ENCODE data around the gene PCDHA13.
"Not testable (repeated sequence)": the region's sequence is repeated elsewhere in the genome, so short reads cannot be mapped to it uniquely, and the experiment has no call there.

Gene PCDHA13, protein sequence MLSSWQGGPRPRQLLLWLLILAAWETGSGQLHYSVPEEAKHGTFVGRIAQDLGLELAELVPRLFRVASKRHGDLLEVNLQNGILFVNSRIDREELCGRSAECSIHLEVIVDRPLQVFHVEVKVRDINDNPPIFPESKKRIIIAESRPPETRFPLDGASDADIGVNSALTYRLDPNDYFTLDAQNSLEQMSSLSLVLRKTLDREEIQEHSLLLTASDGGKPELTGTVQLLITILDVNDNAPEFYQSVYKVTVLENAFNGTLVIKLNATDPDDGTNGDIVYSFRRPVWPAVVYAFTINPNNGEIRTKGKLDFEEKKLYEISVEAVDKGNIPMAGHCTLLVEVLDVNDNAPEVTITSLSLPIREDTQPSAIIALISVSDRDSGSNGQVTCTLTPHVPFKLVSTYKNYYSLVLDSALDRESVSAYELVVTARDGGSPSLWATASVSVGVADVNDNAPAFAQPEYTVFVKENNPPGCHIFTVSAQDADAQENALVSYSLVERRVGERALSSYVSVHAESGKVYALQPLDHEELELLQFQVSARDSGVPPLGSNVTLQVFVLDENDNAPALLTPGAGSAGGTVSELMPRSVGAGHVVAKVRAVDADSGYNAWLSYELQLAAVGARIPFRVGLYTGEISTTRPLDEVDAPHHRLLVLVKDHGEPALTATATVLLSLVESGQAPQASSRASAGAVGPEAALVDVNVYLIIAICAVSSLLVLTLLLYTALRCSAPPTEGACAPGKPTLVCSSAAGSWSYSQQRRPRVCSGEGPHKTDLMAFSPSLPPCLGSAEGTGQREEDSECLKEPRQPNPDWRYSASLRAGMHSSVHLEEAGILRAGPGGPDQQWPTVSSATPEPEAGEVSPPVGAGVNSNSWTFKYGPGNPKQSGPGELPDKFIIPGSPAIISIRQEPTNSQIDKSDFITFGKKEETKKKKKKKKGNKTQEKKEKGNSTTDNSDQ

GRCh38 chr5:140881889-140882590, at the start of gene PCDHA13:
PCDHA13 (plus strand) TSS chr5:140882124; CDS start chr5:140882269, 145 bp downstream.
- DNase-seq = no peak

DNA sequence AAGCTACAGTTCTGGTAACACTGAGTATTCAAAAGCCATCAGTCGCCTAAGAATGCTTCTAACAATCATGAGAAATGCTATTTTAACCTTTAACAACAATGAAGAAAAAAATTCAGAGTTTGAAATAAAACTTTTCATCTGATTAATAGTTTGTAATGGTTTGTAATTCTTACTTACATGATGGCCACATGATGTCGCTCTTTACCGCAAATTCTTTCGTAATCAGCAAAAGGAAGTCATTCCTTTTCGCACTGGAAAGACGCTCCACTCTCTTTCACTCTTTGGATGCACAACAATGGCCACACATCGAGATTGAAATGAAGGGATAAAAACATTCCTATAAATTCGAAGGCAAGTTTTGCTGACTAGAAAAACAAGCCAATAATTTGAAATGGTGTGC, 47.9 kb upstream of the PCDHA13 start, which contains the start of gene PCDHA7:
PCDHA7 (plus strand) TSS at position 277 of the 400 bp plus-strand sequence; CDS start at position 392, 115 bp downstream.
- DNase-seq = peak; percentile 20

DNA sequence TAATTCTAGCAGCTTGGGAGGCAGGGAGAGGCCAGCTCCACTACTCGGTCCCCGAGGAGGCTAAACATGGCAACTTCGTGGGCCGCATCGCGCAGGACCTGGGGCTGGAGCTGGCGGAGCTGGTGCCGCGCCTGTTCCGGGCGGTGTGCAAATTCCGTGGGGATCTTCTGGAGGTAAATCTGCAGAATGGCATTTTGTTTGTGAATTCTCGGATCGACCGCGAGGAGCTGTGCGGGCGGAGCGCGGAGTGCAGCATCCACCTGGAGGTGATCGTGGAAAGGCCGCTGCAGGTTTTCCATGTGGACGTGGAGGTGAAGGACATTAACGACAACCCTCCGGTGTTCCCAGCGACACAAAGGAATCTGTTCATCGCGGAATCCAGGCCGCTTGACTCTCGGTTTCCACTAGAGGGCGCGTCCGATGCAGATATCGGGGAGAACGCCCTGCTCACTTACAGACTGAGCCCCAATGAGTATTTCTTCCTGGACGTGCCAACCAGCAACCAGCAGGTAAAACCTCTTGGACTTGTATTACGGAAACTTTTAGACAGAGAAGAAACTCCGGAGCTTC, 47.4 kb upstream of the PCDHA13 start:
- not testable (repeated sequence) for DNase-seq

DNA sequence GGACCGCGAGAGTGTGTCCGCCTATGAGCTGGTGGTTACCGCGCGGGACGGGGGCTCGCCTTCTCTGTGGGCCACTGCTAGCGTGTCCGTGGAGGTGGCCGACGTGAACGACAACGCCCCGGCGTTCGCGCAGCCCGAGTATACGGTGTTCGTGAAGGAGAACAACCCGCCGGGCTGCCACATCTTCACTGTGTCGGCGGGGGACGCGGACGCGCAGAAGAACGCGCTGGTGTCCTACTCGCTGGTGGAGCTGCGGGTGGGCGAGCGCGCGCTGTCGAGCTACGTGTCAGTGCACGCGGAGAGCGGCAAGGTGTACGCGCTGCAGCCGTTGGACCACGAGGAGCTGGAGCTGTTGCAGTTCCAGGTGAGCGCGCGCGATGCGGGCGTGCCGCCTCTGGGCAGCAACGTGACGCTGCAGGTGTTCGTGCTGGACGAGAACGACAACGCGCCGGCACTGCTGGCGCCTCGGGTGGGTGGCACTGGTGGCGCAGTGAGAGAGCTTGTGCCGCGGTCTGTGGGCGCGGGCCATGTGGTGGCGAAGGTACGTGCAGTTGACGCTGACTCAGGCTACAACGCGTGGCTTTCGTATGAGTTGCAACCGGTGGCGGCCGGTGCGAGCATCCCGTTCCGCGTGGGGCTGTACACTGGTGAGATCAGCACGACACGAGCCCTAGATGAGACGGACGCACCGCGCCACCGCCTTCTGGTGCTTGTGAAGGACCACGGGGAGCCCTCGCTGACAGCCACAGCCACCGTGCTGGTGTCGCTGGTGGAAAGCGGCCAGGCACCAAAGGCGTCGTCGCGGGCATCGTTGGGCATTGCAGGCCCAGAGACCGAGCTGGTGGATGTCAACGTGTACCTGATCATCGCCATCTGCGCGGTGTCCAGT, 46.1 kb upstream of the PCDHA13 start:
- no peak for DNase-seq

DNA sequence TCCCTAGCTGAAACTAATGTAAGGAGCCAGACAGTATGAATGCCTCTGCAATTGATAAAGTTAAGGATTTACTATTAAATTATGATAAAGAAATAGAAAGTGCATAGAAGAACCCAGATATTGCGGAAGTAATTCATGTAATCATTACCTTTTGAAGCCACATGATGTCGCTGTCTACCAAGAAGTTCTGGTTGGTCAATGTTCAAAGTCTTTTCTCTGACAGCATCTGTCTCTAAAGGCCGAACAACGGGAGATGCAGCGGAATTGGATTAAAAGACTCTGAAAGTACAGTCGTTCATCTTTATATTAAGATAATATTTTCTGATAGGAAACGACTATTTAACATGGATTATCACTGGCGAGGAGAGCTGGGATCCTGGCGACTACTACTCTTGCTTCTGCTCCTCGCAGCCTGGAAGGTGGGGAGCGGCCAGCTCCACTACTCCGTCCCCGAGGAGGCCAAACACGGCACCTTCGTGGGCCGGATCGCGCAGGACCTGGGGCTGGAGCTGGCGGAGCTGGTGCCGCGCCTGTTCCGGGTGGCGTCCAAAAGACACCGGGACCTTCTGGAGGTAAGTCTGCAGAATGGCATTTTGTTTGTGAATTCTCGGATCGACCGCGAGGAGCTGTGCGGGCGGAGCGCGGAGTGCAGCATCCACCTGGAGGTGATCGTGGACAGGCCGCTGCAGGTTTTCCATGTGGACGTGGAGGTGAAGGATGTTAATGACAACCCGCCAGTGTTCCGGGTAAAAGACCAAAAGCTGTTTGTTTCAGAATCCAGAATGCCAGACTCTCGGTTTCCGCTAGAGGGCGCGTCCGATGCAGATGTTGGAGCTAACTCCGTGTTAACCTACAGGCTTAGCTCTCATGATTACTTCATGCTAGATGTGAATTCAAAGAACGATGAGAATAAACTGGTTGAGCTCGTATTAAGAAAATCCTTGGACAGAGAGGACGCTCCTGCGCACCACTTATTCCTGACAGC, 40.7 kb upstream of the PCDHA13 start, which contains the start of gene PCDHA8:
PCDHA8 (plus strand) TSS at position 210 of the 985 bp plus-strand sequence; CDS start at position 345, 135 bp downstream.
- peak; percentile 13 for DNase-seq

DNA sequence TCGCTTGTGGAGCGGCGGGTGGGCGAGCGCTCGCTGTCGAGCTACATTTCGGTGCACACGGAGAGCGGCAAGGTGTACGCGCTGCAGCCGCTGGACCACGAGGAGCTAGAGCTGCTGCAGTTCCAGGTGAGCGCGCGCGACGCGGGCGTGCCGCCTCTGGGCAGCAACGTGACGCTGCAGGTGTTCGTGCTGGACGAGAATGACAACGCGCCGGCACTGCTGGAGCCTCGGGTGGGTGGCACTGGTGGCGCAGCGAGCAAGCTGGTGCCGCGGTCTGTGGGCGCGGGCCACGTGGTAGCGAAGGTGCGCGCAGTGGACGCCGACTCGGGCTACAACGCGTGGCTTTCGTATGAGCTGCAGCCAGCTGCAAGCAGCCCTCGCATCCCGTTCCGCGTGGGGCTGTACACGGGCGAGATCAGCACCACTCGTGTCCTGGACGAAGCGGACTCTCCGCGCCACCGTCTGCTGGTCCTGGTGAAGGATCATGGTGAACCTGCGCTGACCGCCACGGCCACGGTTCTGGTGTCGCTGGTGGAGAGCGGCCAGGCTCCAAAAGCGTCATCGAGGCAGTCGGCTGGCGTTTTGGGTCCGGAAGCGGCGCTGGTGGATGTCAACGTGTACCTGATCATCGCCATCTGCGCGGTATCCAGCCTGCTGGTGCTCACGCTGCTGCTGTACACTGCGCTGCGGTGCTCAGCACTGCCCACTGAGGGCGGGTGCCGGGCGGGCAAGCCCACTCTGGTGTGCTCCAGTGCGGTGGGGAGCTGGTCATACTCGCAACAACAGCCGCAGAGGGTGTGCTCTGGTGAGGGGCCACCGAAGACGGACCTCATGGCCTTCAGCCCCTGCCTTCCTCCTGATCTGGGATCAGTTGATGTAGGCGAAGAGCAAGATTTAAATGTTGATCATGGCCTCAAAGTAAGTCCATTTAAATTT, 38.9 kb upstream of the PCDHA13 start:
- no peak for DNase-seq

DNA sequence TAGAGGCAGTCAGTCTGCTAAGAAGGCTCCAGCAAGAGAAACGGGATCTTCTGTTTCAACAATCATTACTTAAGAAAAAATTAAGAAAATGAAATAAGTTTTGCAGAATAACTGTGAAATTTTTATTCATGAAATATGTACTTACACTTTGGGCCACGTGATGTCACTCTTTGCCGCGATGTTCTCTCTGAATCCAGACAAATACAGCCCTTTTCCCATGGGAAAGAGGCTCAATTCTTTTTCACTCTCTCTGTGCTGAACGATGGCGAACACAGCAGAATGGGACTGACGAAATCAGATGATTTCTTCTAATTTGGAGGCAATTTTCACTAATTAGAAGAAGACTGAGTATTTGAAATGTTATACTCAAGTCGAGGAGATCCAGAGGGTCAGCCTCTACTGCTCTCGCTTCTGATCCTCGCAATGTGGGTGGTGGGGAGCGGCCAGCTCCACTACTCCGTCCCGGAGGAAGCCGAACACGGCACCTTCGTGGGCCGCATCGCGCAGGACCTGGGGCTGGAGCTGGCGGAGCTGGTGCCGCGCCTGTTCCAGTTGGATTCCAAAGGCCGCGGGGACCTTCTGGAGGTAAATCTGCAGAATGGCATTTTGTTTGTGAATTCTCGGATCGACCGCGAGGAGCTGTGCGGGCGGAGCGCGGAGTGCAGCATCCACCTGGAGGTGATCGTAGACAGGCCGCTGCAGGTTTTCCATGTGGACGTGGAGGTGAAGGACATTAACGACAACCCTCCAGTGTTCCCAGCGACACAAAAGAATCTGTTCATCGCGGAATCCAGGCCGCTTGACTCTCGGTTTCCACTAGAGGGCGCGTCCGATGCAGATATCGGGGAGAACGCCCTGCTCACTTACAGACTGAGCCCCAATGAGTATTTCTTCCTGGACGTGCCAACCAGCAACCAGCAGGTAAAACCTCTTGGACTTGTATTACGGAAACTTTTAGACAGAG, 33.5 kb upstream of the PCDHA13 start, which contains the start of gene PCDHA9:
PCDHA9 (plus strand) TSS at position 244 of the 964 bp plus-strand sequence; CDS start at position 358, 114 bp downstream.
- peak; percentile 5 for DNase-seq

- DNase-seq = not testable (repeated sequence)
These were observed 31.9 kb upstream of the PCDHA13 start for GRCh38 chr5:140849831-140850634.

DNA sequence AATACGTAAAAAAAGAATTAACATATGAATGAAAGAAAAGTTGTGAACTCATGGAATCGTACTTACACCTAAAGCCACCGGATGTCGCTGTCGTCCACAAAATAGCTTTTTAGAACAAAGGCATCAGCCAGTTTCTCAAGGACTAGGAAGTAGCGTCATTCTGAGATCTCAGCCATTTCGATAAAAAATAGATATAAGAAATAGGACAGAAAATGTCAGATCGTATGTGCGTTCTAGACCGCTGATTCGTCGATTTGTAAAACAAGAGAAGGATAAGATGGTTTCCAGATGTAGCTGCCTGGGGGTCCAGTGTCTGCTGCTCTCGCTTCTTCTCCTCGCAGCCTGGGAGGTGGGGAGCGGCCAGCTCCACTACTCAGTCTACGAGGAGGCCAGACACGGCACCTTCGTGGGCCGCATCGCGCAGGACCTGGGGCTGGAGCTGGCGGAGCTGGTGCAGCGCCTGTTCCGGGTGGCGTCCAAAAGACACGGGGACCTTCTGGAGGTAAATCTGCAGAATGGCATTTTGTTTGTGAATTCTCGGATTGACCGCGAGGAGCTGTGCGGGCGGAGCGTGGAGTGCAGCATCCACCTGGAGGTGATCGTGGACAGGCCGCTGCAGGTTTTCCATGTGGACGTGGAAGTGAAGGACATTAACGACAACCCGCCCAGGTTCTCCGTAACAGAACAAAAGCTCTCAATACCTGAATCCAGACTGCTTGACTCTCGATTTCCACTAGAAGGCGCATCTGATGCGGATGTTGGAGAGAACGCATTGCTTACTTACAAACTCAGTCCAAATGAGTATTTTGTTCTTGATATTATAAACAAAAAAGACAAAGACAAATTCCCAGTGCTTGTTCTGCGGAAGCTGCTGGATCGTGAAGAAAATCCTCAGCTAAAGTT, 25.9 kb upstream of the PCDHA13 start, which contains the start of gene PCDHA10:
PCDHA10 (plus strand) TSS at position 126 of the 903 bp plus-strand sequence; CDS start at position 278, 152 bp downstream.
- DNase-seq = no peak

DNA sequence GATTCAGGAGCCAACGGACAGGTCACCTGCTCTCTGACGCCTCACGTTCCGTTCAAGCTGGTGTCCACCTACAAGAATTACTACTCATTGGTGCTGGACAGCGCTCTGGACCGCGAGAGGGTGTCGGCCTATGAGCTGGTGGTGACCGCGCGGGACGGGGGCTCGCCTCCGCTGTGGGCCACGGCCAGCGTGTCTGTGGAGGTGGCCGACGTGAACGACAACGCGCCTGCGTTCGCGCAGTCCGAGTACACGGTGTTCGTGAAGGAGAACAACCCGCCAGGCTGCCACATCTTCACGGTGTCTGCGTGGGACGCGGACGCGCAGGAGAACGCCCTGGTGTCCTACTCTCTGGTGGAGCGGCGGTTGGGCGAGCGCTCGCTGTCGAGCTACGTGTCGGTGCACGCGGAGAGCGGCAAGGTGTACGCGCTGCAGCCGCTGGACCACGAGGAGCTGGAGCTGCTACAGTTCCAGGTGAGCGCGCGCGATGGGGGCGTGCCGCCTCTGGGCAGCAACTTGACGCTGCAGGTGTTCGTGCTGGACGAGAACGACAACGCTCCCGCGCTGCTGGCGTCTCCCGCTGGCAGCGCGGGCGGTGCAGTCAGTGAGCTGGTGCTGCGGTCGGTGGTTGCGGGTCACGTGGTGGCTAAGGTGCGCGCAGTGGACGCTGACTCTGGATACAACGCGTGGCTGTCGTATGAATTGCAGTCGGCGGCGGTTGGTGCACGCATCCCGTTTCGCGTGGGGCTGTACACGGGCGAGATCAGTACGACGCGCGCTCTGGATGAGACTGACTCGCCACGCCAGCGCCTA, 24.5 kb upstream of the PCDHA13 start:
- DNase-seq = no peak

GRCh38 chr5:140857987-140858240, 24.0 kb upstream of the PCDHA13 start:
- DNase-seq = no peak

DNA sequence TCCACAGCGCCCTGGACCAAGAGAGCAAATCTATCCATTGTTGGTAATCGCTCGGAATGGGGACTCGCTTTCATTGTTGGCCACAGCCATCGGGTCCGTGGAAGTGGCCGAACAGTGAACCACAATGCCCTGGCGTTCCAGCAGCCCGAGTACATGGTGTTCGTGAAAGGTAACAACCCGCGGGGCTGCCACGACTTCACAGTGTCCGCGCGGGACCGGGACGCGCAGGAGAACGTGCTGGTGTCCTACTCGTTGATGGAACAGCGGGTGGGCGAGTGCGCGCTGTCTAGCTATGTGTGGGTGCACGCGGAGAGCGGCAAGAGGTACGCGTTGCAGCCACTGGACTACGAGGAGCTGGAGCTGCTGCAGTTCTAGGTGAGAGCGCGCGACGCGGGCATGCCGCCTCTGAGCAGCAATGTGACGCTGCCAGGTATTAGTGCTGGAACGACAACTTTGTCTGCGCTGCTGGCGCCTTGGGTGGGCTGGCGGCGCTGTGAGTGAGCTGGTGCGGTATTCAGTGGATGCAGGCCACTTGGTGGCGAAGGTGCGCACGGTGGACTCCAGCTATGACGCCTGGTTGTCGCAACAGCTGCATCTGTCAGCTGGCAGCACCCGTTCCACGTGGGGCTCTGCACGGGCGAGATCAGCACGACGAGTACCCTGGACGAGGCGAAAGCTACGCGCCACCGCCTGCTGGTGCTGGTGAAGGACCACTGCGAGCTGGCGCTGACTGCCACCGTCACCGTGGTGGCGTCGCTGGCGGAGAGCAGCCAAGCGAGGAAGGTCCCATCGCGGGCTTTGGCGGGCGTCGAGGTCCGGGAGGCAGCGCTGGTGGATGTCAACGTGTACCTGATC, 19.3 kb upstream of the PCDHA13 start:
- DNase-seq = no peak

- DNase-seq = peak; percentile 7
These were observed 13.0 kb upstream of the PCDHA13 start, which contains the start of gene PCDHA11 for GRCh38 chr5:140868721-140869554. PCDHA11 (plus strand) TSS chr5:140868957; CDS start chr5:140869104, 147 bp downstream.
